GM19372 (cell line): ENCODE data around the gene SZT2.

ENCODE experiments used
- ATAC-seq: cut with Tn5 transposase; IDR thresholded peaks from one replicate; pipeline ENCODE4 v1.9.1; 2021; ENCODE audit warnings: mild to moderate bottlenecking, low read depth, moderate library complexity; ENCODE audit not compliant: unreplicated experiment

SZT2 gene

GRCh38 chr1:43389326-43390313 lies at the start of gene SZT2, which contains the start of gene MED8:
TSS of gene SZT2 (plus strand) at chr1:43389899. CDS start at chr1:43389969, 70 bp downstream.
TSS of gene MED8 (minus strand) at chr1:43389800. CDS start at chr1:43389764, 36 bp downstream.
- peak; percentile 84 for ATAC-seq

- no peak for ATAC-seq
Measured at GRCh38 chr1:43340559-43340958, 49.1 kb upstream of the SZT2 start.

- ATAC-seq: no peak
Measured at GRCh38 chr1:43344267-43344850, 45.3 kb upstream of the SZT2 start.

- ATAC-seq: no peak
Measured at GRCh38 chr1:43345120-43345519, 44.6 kb upstream of the SZT2 start.

GRCh38 chr1:43346636-43347035 lies 43.1 kb upstream of the SZT2 start:
- no peak for ATAC-seq

GRCh38 chr1:43348343-43348808 lies 41.3 kb upstream of the SZT2 start:
- no peak for ATAC-seq

GRCh38 chr1:43348809-43349593 lies 40.7 kb upstream of the SZT2 start:
- ATAC-seq: peak; percentile 86

- ATAC-seq: no peak
Measured at GRCh38 chr1:43349594-43350306, 39.9 kb upstream of the SZT2 start.

- no peak for ATAC-seq
Measured at GRCh38 chr1:43350976-43351375, 38.7 kb upstream of the SZT2 start.

- ATAC-seq: no peak
Measured at GRCh38 chr1:43351421-43352350, 38.0 kb upstream of the SZT2 start.

GRCh38 chr1:43352351-43352705 lies 37.4 kb upstream of the SZT2 start:
- ATAC-seq: no peak

GRCh38 chr1:43352881-43353280 lies 36.8 kb upstream of the SZT2 start:
- no peak for ATAC-seq

- no peak for ATAC-seq
Measured at GRCh38 chr1:43354471-43354870, 35.2 kb upstream of the SZT2 start.

- no peak for ATAC-seq
Measured at GRCh38 chr1:43354936-43355335, 34.8 kb upstream of the SZT2 start.

GRCh38 chr1:43357251-43357650 lies 32.4 kb upstream of the SZT2 start:
- ATAC-seq: no peak

- ATAC-seq: peak; percentile 15
Measured at GRCh38 chr1:43358121-43358745, 31.5 kb upstream of the SZT2 start.

GRCh38 chr1:43358746-43359693 lies 30.7 kb upstream of the SZT2 start, which contains the start of gene CDC20:
TSS of gene CDC20 (plus strand) at chr1:43358981. CDS start at chr1:43359216, 235 bp downstream.
- ATAC-seq: peak; percentile 95
